Lower leg skin (tissue), 3 donors: ENCODE data around the gene MKRN3.

Experiments
- POLR2A ChIP-seq, 2 donors: fragments of 450-650 bp; IDR thresholded peaks; one replicate each; pipeline ENCODE4 v1.6.1; 2016 to 2017; ENCODE audit warnings: antibody characterized with exemption in 2 of 2, mild to moderate bottlenecking in 1 of 2, moderate library complexity in 1 of 2
- TF ChIP-seq, protein P1 (sequence below), 3 donors: fragments of 450-650 bp; IDR thresholded peaks; one replicate each; pipeline ENCODE4 v1.5.1; 2016; ENCODE audit warnings: antibody characterized with exemption in 3 of 3, mild to moderate bottlenecking in 3 of 3, moderate library complexity in 2 of 3

DNA sequence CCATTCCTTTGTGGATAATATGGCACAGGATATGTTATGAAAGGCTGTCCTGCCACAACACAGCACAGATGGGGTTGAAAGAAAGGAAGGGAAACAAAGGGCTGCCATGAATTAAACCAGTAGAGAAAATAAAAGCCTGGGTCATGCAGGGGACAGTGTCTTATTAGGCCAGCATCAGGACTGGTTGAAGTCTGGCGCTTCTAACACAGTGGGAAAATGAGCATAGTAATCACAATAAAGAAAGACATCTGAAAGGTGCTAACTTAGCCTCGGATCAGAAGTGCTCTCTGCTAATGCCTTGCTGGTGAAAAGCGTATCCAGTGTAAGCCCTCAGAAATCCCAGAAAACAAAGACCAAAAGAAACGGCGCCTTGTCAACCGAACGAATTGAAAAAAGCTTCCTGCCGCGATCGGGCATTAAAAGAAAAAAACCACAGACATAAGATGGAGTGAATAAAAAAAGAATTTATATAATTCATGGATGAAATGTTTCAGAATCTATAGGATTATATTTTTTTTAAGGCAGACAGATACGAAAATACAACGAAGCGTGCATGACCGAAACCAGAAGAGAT lies 566 bp upstream of the MKRN3 start:
- TF ChIP-seq, protein P1, sequence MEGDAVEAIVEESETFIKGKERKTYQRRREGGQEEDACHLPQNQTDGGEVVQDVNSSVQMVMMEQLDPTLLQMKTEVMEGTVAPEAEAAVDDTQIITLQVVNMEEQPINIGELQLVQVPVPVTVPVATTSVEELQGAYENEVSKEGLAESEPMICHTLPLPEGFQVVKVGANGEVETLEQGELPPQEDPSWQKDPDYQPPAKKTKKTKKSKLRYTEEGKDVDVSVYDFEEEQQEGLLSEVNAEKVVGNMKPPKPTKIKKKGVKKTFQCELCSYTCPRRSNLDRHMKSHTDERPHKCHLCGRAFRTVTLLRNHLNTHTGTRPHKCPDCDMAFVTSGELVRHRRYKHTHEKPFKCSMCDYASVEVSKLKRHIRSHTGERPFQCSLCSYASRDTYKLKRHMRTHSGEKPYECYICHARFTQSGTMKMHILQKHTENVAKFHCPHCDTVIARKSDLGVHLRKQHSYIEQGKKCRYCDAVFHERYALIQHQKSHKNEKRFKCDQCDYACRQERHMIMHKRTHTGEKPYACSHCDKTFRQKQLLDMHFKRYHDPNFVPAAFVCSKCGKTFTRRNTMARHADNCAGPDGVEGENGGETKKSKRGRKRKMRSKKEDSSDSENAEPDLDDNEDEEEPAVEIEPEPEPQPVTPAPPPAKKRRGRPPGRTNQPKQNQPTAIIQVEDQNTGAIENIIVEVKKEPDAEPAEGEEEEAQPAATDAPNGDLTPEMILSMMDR (IDR thresholded peaks at IDR 0.05): no peak
- no peak for TF ChIP-seq POLR2A (IDR thresholded peaks at IDR 0.05)
